SK-N-MC (cell line): ENCODE results near the gene AMOT.

ENCODE experiments used
- EZH2 ChIP-seq: fragments of 200-600 bp; sonication (generic); IDR thresholded peaks from one replicate; pipeline ENCODE4 v1.6.1; 2017; ENCODE audit warnings: antibody characterized with exemption
- FOXP2 ChIP-seq: optimal IDR thresholded peaks from 2 replicates; pipeline ENCODE3; 2011; ENCODE audit warnings: mild to moderate bottlenecking, moderate library complexity; ENCODE audit not compliant: insufficient read depth; ENCODE audit errors: extremely low read length, control extremely low read depth
- POLR2AphosphoS5 ChIP-seq: IDR thresholded peaks from 2 replicates; pipeline ENCODE4 v1.6.1; 2012; ENCODE audit warnings: mild to moderate bottlenecking, low read depth, low read length, borderline replicate concordance

GRCh38 chrX:112738347-112739033 lies 102.1 kb downstream of the AMOT start:
- TF ChIP-seq EZH2 (no peak), POLR2AphosphoS5 (no peak), FOXP2 (no peak)
